GM12873 (cell line): ENCODE data around the gene SHISA9.

Experiments used
- CTCF ChIP-seq: IDR thresholded peaks from 2 replicates; pipeline ENCODE4 v1.5.1; 2012; ENCODE audit warnings: low read depth, mild to moderate bottlenecking, moderate library complexity, low read length, control low read depth; ENCODE audit not compliant: insufficient read depth; ENCODE audit errors: missing control alignments

The SHISA9 gene

GRCh38 chr16:13067648-13068047 lies 166.2 kb downstream of the SHISA9 start:
- no peak for TF ChIP-seq CTCF

GRCh38 chr16:13068912-13069583 lies 167.7 kb downstream of the SHISA9 start:
- no peak for TF ChIP-seq CTCF

DNA sequence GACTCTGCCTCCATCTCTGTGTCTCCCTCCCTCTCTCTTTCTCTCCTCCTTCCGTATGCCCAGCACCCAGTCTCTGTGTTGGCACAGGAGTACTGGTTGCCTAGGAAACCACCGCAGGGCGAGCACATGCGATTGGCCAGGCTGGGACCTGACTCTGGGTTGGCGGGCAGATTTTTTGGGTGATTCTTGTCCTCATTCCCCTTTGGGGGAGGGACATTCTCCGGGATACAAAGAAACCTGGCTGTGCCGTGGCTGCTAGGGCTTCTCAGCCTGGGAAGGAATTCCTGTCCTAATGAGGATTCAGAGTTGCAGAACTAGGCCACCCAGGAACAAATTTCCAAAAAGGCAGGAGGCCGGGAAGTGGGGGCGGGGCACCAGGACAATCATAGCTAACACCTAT lies 168.9 kb downstream of the SHISA9 start:
- TF ChIP-seq CTCF, result no peak

DNA sequence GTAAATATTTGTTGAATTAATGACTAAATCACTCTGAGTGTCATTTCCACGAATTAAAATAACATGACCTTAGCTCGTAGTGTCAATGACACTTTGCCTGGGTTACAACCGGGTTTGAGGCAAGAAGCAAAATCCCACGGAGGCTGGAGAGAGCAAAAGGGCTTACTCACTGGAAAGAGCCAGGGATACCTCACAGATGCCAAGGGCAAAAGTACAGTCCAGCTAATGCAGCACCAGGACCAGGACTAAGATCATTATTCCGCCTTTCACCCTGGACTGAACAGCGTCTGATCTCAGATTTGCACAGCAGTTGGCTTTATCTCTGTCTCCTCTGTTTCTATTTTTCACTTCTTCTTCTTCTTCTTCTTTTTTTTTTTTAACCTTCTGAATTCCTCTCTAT lies 175.5 kb downstream of the SHISA9 start:
- no peak for TF ChIP-seq CTCF

GRCh38 chr16:13077816-13078215 lies 176.4 kb downstream of the SHISA9 start:
- no peak for TF ChIP-seq CTCF

GRCh38 chr16:13080531-13080930 lies 179.1 kb downstream of the SHISA9 start:
- TF ChIP-seq CTCF, result no peak

DNA sequence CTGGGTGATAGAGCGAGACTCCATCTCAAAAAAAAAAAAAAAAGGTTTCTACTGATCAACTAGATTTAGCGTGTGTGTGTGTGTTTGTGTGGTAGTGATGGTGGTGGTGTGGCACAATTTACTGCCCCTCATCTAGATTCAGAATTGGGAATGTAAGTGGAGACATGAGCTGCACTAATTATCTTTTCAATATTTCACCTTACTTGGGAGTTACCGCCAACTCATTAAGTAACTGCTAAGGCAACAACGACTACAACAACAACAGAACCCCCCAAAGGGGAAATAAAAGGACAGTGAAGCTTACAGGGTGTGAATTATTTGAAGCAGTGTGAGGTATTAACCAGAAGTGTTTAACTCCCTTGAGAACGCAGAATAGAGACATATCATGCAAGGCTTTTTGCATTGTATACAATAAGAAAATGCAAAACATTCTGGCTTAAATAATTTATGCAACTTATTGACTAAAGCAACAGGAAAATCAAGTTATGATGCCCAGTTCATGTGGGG lies 180.5 kb downstream of the SHISA9 start:
- TF ChIP-seq CTCF, result no peak
